GM12878 (cell line): ENCODE measurements around the gene DDX27. TPM values are rescaled to one million over a fixed set of nuclear protein-coding genes. Genes with fewer than 3 reads are reported as not detected.

ENCODE experiments used
- ATAC-seq: fragments of 200-7000 bp; cut with Tn5 transposase; 3 replicates; pipeline ENCODE4 v1.9.1; 2020; ENCODE audit warnings: mild to moderate bottlenecking, moderate library complexity
- BruUV-seq: library from RNA; stranded (reverse); fragments of 400-500 nt; replicated peaks from 2 replicates; lab custom pipeline; 2021; lab: Mats Ljungman, UMichigan
- CTCF ChIA-PET: fragments of 300-600 bp; sonication (Branson Sonifier 250); formaldehyde crosslinking; extraction: SDS; loops from one replicate; lab custom pipeline; 2021; ENCODE audit warnings: inconsistent platforms; lab: Yijun Ruan, JAX
- POLR2A ChIA-PET: fragments of 350-600 bp; formaldehyde crosslinking; extraction: SDS; loops from one replicate; lab custom pipeline; 2021; ENCODE audit warnings: inconsistent platforms; lab: Charles Lee
- RAD21 ChIA-PET: fragments of 300-600 bp; sonication (Branson Sonifier 250); formaldehyde crosslinking; loops from one replicate; lab custom pipeline; 2023; ENCODE audit warnings: antibody characterized with exemption; ENCODE audit not compliant: unreplicated experiment; lab: Charles Lee
- SMC1A ChIA-PET: fragments of 300-600 bp; sonication (Branson Sonifier 250); formaldehyde crosslinking; loops from one replicate; lab custom pipeline; 2023; ENCODE audit not compliant: unreplicated experiment, uncharacterized antibody; lab: Charles Lee
- DNase-seq: peaks from one replicate; pipeline ENCODE4 v3.0.0-alpha.2; 2011; ENCODE audit warnings: low read depth, low spot score
- FAIRE-seq: peaks from 3 replicates; lab custom pipeline; 2011; peaks lifted over from hg19 to GRCh38; lab: Jason Lieb, UNC
- H2AFZ ChIP-seq: 2 replicates; pipeline ENCODE4 v1.6.0; 2011; ENCODE audit warnings: low read depth, low read length, control low read depth; ENCODE audit not compliant: control insufficient read depth
- H3K27ac ChIP-seq: 2 replicates; pipeline ENCODE4 v1.5.1; 2011; ENCODE audit warnings: control low read depth; ENCODE audit not compliant: control insufficient read depth, insufficient read depth
- H3K27me3 ChIP-seq, 2 experiments: replicated peaks in 1 of 2; 2 replicates each; pipeline versions ENCODE4 v1.6.0 to v1.6.1; 2011; ENCODE audit warnings: low read length in 1 of 2; ENCODE audit not compliant: control insufficient read depth in 2 of 2, insufficient read depth in 2 of 2
- H3K36me3 ChIP-seq, 2 experiments: 2 replicates each; pipeline ENCODE4 v1.5.1; 2011; ENCODE audit warnings: low read length in 1 of 2; ENCODE audit not compliant: control insufficient read depth in 2 of 2, insufficient read depth in 2 of 2
- H3K4me1 ChIP-seq: 2 replicates; pipeline ENCODE4 v1.6.1; 2011; ENCODE audit warnings: mild to moderate bottlenecking, low read length, moderate library complexity, mixed read lengths; ENCODE audit not compliant: control insufficient read depth, insufficient read depth
- H3K4me2 ChIP-seq: 2 replicates; pipeline ENCODE4 v1.6.0; 2011; ENCODE audit warnings: control low read depth; ENCODE audit not compliant: control insufficient read depth, insufficient read depth
- H3K4me3 ChIP-seq: fragments of 200-600 bp; sonication (generic); 2 replicates; pipeline ENCODE4 v1.5.1; 2016
- H3K79me2 ChIP-seq: 2 replicates; pipeline ENCODE4 v1.6.0; 2011; ENCODE audit warnings: low read length; ENCODE audit not compliant: control insufficient read depth, insufficient read depth
- H3K9ac ChIP-seq: 2 replicates; pipeline ENCODE4 v1.8.0; 2011; ENCODE audit warnings: low read length, control low read depth, mixed read lengths; ENCODE audit not compliant: control insufficient read depth, insufficient read depth
- H3K9me3 ChIP-seq: replicated peaks from 3 replicates; pipeline ENCODE4 v1.5.1; 2011; ENCODE audit warnings: mild to moderate bottlenecking, low read length; ENCODE audit not compliant: control insufficient read depth, insufficient read depth
- H4K20me1 ChIP-seq: 2 replicates; pipeline ENCODE4 v1.6.0; 2011; ENCODE audit not compliant: control insufficient read depth, insufficient read depth
- BMI1 ChIP-seq: fragments of 450-650 bp; IDR thresholded peaks from 2 replicates; pipeline ENCODE4 v1.6.1; 2016; ENCODE audit warnings: mild to moderate bottlenecking, moderate library complexity, borderline replicate concordance
- CHD4 ChIP-seq: fragments of 200-600 bp; sonication (generic); IDR thresholded peaks from 2 replicates; pipeline ENCODE4 v1.6.1; 2016; ENCODE audit warnings: mild to moderate bottlenecking
- HCFC1 ChIP-seq: fragments of 150-350 bp; IDR thresholded peaks from 2 replicates; pipeline ENCODE4 v1.6.1; 2014; ENCODE audit warnings: low read length
- IKZF1 ChIP-seq: fragments of 450-650 bp; conservative IDR thresholded peaks from 2 replicates; pipeline ENCODE4 v1.6.1; 2017; ENCODE audit warnings: antibody characterized with exemption, mild to moderate bottlenecking
- KDM1A ChIP-seq: fragments of 200-600 bp; sonication (generic); IDR thresholded peaks from 2 replicates; pipeline ENCODE4 v1.6.1; 2016; ENCODE audit warnings: borderline replicate concordance
- MEF2A ChIP-seq: IDR thresholded peaks from 2 replicates; pipeline ENCODE4 v1.6.1; 2011; ENCODE audit warnings: low read depth, mild to moderate bottlenecking, low read length, moderate library complexity; ENCODE audit not compliant: insufficient read depth
- RCOR1 ChIP-seq: conservative IDR thresholded peaks from 2 replicates; pipeline ENCODE4 v1.6.1; 2012; ENCODE audit warnings: low read depth, low read length, improper control_type of control experiment
- SIX5 ChIP-seq: IDR thresholded peaks from 2 replicates; pipeline ENCODE4 v1.6.1; 2011; ENCODE audit warnings: mild to moderate bottlenecking, low read depth, low read length, moderate library complexity; ENCODE audit not compliant: severe bottlenecking
- SMAD5 ChIP-seq: IDR thresholded peaks from 2 replicates; pipeline ENCODE4 v1.6.1; 2016; ENCODE audit warnings: antibody characterized with exemption, low read depth
- ZNF207 ChIP-seq: fragments of 450-650 bp; IDR thresholded peaks from 2 replicates; pipeline ENCODE4 v1.6.1; 2014; ENCODE audit warnings: antibody characterized with exemption, mild to moderate bottlenecking, borderline replicate concordance
- ZNF217 ChIP-seq: fragments of 450-650 bp; IDR thresholded peaks from 2 replicates; pipeline ENCODE4 v1.6.1; 2017; ENCODE audit warnings: antibody characterized with exemption, mild to moderate bottlenecking
- WGBS: methylation state at CpG from one replicate; pipeline ENCODE4 v1.1.6; 2016; ENCODE audit warnings: low lambda C conversion rate; ENCODE audit not compliant: insufficient replicate concordance, insufficient coverage; ENCODE audit errors: missing lambda C conversion rate; 5-methylcytosine and 5-hydroxymethylcytosine counted together
- in situ Hi-C: fragments of 300-500 bp; cut with MboI; formaldehyde crosslinking; loops from 9 replicates; pipeline ENCODE4 v1.14.3; 2018; ENCODE audit warnings: mixed read lengths
- intact Hi-C: fragments of 100-400 bp; cut with micrococcal nuclease; formaldehyde crosslinking; loops from one replicate; pipeline ENCODE4 v1.14.2; 2022; ENCODE audit not compliant: unreplicated experiment
- polyA plus RNA-seq, 11 experiments: library from polyadenylated mRNA; depleted of rRNA in 4 of 11; unstranded in 6 of 11; stranded (reverse) in 5 of 11; fragments of >200 nt; fragmentation: Nextera tagmentation in 4 of 11; fragmentation: Illumina TruSeq in 1 of 11; extraction: Ambion mirVana in 4 of 11; extraction: Trizol in 1 of 11; gene quantifications; 1 replicate in 1 of 11; 2 replicates in 10 of 11; pipeline versions ENCODE4 v1.2.1 to v1.2.3, GENCODE V29; 2011 to 2016; ENCODE audit warnings: inconsistent platforms in 2 of 11, missing spikeins in 2 of 11, low read depth in 1 of 11
- total RNA-seq, 4 experiments: library from RNA; depleted of rRNA in 3 of 4; stranded (reverse); fragments of >200 nt in 3 of 4; fragmentation: Illumina TruSeq in 1 of 4; extraction: Trizol in 1 of 4; gene quantifications; 2 replicates each; pipeline versions ENCODE4 v1.2.1 to v1.2.3, GENCODE V29; 2013 to 2021
- TF ChIP-seq, protein P1 (sequence below): fragments of 450-650 bp; IDR thresholded peaks from 2 replicates; pipeline ENCODE4 v1.6.1; 2017; ENCODE audit warnings: mild to moderate bottlenecking, moderate library complexity

The DDX27 gene
- total and polyA plus RNA-seq, 10 of the 15 experiments (the other 5 are each of a cell fraction or from before 2014, with no cell fraction given), result 19.8 to 78.8 (median 54.9) TPM

DNA sequence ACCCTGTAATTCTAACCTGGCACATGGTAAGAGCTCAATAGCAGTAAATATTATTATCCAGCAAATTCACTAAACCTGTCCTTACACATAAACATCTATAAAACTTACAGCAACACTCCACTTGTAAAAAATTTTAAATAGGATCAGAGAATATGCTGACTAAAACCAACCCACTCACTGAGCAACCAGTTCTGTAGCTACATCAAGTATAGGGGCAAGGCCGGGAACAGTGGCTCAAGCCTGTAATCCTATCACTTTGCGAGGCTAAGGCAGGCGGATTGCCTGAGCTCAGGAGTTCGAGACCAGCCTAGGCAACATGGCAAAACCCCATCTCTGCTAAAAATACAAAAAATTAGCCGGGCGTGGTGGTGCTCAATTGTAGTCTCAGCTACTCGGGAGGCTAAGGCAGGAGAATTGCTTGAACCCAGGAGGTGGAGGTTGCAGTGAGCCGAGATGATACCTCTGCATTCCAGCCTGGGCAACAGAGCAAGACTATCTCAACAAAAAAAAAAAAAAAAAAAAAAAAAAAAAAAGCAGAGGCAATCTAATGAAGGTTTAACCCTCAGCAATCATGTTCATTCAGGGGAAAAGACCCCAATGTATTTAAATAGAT, 37.8 kb upstream of the DDX27 start:
- H3K4me2 ChIP-seq, result no peak overlapping the region
- no peaks in the 10 kb centered on the region for H3K27me3 ChIP-seq
- FAIRE-seq (no peak), ATAC-seq (peak; percentile 17; the same call in 1 of the 3 replicates), DNase-seq (no peak)
- no peaks in the 10 kb centered on the region for H3K9me3 ChIP-seq
- H3K79me2 ChIP-seq, result peaks cover 87% of the 10 kb centered on the region
- RAD21 ChIA-PET, result interaction anchor here (0.6 to 10.7 kb wide), 5 partner anchors 14 to 65 kb away, joined by 3 to 197 read pairs (median 5); no protein-coding TSS in a partner anchor
- BruUV-seq, result no TSS peak
- CTCF ChIA-PET, result interaction anchor here (0.6 to 10.1 kb wide), 6 partner anchors 15 to 190 kb away, joined by 3 to 113 read pairs (median 18); partner anchors contain the start of gene DDX27
- SMC1A ChIA-PET, result interaction anchor here (0.6 to 13.5 kb wide), 13 partner anchors 9 to 117 kb away, joined by 3 to 271 read pairs (median 10); no protein-coding TSS in a partner anchor
- TF ChIP-seq IKZF1 (no peak), SMAD5 (no peak), MEF2A (no peak), BMI1 (no peak), RCOR1 (no peak), SIX5 (no peak), ZNF217 (no peak), ZNF207 (no peak), HCFC1 (no peak), CHD4 (no peak), KDM1A (no peak)
- TF ChIP-seq, protein P1, sequence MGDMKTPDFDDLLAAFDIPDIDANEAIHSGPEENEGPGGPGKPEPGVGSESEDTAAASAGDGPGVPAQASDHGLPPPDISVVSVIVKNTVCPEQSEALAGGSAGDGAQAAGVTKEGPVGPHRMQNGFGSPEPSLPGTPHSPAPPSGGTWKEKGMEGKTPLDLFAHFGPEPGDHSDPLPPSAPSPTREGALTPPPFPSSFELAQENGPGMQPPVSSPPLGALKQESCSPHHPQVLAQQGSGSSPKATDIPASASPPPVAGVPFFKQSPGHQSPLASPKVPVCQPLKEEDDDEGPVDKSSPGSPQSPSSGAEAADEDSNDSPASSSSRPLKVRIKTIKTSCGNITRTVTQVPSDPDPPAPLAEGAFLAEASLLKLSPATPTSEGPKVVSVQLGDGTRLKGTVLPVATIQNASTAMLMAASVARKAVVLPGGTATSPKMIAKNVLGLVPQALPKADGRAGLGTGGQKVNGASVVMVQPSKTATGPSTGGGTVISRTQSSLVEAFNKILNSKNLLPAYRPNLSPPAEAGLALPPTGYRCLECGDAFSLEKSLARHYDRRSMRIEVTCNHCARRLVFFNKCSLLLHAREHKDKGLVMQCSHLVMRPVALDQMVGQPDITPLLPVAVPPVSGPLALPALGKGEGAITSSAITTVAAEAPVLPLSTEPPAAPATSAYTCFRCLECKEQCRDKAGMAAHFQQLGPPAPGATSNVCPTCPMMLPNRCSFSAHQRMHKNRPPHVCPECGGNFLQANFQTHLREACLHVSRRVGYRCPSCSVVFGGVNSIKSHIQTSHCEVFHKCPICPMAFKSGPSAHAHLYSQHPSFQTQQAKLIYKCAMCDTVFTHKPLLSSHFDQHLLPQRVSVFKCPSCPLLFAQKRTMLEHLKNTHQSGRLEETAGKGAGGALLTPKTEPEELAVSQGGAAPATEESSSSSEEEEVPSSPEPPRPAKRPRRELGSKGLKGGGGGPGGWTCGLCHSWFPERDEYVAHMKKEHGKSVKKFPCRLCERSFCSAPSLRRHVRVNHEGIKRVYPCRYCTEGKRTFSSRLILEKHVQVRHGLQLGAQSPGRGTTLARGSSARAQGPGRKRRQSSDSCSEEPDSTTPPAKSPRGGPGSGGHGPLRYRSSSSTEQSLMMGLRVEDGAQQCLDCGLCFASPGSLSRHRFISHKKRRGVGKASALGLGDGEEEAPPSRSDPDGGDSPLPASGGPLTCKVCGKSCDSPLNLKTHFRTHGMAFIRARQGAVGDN, result no peak
- TF ChIP-seq, all 136 proteins: peak for 0
- POLR2A ChIA-PET, result interaction anchor here (0.6 to 14.2 kb wide), 5 partner anchors 15 to 99 kb away, joined by 3 to 214 read pairs (median 6); partner anchors contain the start of gene DDX27
- in situ Hi-C loops, result no loop called here
- Histone ChIP-seq H2AFZ (no peak overlapping the region), H3K27ac (peak overlapping the region; percentile 8; the same call in 1 of the 2 replicates), H3K4me1 (peaks cover 16% of the 10 kb centered on the region; the same call in 1 of the 2 replicates), H4K20me1 (no peaks in the 10 kb centered on the region), H3K36me3 (no peaks in the 10 kb centered on the region; a peak in 1 of 4 replicates), H3K9ac (no peak overlapping the region), H3K4me3 (0 out of 2 replicates have a peak overlapping the region, but pooled peaks have one; percentile 20)
- WGBS, result 38% methylated on average over 8 of the region's 8 CpGs
- intact Hi-C loops, result loop anchor here (5.0 kb wide), 1 partner anchor 96 kb away; the partner anchor contains the start of gene ZNFX1
